ENCODE measurements around the gene IDH3A.

Gene IDH3A

GRCh38 chr15:78168608-78169007 is 19.4 kb downstream of the IDH3A start:
- no peak for DNase-seq (ENCODE audit: low read depth)

GRCh38 chr15:78170848-78171773 is 21.9 kb downstream of the IDH3A start:
- no peak for DNase-seq (ENCODE audit: low read depth)

GRCh38 chr15:78171864-78172472 is 22.8 kb downstream of the IDH3A start:
- no peak for DNase-seq (ENCODE audit: low read depth)

- no peak for DNase-seq (ENCODE audit: low read depth)
Observed at GRCh38 chr15:78174401-78174800, 25.2 kb downstream of the IDH3A start.

- no peak for DNase-seq (ENCODE audit: low read depth)
Observed at GRCh38 chr15:78175330-78175729, 26.2 kb downstream of the IDH3A start.

- no peak for DNase-seq (ENCODE audit: low read depth)
Observed at GRCh38 chr15:78177447-78177873, 28.3 kb downstream of the IDH3A start.

- no peak for DNase-seq (ENCODE audit: low read depth)
Observed at GRCh38 chr15:78178064-78178463, 28.9 kb downstream of the IDH3A start.

GRCh38 chr15:78179286-78179840 is 30.2 kb downstream of the IDH3A start:
- no peak for DNase-seq (ENCODE audit: low read depth)

GRCh38 chr15:78179906-78180305 is 30.7 kb downstream of the IDH3A start:
- DNase-seq (ENCODE audit: low read depth), result no peak

GRCh38 chr15:78182336-78182700 is 33.2 kb downstream of the IDH3A start:
- no peak for DNase-seq (ENCODE audit: low read depth)

- no peak for DNase-seq (ENCODE audit: low read depth)
Observed at GRCh38 chr15:78182821-78183220, 33.7 kb downstream of the IDH3A start.

GRCh38 chr15:78192826-78193594 is 43.8 kb downstream of the IDH3A start:
- no peak for DNase-seq (ENCODE audit: low read depth)

GRCh38 chr15:78193731-78194567 is 44.8 kb downstream of the IDH3A start:
- no peak for DNase-seq (ENCODE audit: low read depth)

- DNase-seq (ENCODE audit: low read depth), result no peak
Observed at GRCh38 chr15:78194568-78194925, 45.4 kb downstream of the IDH3A start.

- no peak for DNase-seq (ENCODE audit: low read depth)
Observed at GRCh38 chr15:78195735-78196201, 46.6 kb downstream of the IDH3A start.

- DNase-seq (ENCODE audit: low read depth), result no peak
Observed at GRCh38 chr15:78197632-78198031, 48.5 kb downstream of the IDH3A start.

- DNase-seq (ENCODE audit: low read depth), result no peak
Observed at GRCh38 chr15:78200276-78200930, 51.2 kb downstream of the IDH3A start.

GRCh38 chr15:78201281-78202190 is 52.4 kb downstream of the IDH3A start:
- DNase-seq (ENCODE audit: low read depth), result no peak

GRCh38 chr15:78203346-78204225 is 54.4 kb downstream of the IDH3A start:
- DNase-seq (ENCODE audit: low read depth), result no peak
